RPMI8226 (cell line): ENCODE results near the gene DEK.
"Not testable (repeated sequence)": the region's sequence is repeated elsewhere in the genome, so short reads cannot be mapped to it uniquely, and the experiment has no call there.

Source experiments
- DNase-seq: peaks from one replicate; pipeline ENCODE4 v3.0.0-alpha.2; 2015

The DEK gene

DNA sequence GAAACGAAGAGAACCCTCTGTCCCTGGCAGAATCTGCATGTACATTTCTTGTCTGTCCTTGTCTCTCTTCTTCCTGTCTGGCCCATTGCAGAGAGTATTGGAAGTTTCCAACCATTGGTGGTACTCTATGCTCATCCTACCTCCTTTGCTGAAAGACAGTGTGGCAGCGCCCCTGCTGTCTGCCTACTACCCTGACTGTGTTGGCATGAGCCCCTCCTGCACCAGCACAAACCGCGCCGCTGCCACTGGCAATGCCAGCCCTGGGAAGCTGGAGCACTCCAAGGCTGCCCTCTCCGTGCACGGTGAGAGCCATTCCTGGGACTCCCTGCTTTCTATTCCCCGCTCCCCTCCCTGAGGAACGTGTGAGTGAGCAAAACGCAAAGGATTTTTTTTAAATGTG is 76.6 kb downstream of the DEK start:
- no peak for DNase-seq

GRCh38 chr6:18186540-18187250 is 77.6 kb downstream of the DEK start:
- DNase-seq = no peak

DNA sequence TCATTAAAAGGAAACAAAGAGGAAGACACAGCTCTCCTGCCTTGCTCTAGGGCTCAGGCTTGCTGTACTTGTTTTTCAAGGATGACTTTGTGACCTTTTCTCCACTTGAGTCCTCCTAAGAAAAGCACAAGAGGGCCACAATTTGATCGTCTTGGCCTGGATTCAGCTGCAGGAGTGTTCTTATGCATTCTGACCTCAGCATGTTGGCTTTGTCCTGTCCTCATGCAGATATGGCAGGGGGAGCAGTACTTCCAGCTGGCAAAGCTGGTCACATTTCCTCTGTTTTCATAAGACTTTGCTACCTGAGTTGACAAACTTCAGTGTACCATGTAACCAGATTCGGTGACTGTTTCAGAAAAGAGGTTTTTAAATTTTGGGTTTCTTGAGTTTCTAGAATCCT is 78.3 kb downstream of the DEK start:
- DNase-seq = no peak

DNA sequence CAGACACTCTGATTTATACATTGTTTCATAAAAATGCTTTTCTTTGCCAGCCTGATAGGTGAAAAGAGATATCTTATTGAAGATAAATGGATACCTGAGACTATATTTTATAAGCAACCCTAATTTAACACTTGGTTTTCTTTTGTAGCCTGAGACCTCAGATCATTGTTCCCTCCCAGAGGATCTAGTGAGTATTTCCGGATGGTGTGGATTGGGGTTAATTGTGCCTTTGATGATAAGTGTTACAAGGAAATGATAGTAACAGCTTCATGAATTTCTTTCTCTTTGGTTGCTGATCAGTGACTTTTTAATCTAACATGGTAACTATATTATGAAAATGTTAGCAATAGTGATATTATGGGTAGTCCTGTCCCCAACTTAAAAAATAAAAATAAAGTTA is 78.7 kb downstream of the DEK start:
- no peak for DNase-seq

DNA sequence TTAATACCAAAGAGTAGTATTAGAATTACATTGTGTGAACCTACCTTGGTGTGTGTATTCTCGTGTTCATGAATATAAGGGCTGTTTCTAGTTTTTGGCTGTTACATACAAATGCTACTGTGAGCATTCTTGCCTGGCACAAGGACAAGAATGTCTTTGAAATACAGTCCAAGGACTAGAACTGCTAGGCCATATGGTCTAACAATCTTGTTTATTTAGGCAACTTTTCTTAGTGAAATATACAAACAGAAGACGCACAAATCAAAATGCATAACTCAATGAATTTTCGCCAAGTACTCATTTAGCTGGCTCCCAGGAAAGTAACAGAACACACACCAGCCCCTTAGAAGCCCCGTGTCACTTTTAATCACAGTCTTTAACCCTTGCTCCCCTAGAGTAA is 80.6 kb downstream of the DEK start:
- DNase-seq = no peak

- no peak for DNase-seq
Observed at GRCh38 chr6:18182568-18182967, 81.8 kb downstream of the DEK start.

DNA sequence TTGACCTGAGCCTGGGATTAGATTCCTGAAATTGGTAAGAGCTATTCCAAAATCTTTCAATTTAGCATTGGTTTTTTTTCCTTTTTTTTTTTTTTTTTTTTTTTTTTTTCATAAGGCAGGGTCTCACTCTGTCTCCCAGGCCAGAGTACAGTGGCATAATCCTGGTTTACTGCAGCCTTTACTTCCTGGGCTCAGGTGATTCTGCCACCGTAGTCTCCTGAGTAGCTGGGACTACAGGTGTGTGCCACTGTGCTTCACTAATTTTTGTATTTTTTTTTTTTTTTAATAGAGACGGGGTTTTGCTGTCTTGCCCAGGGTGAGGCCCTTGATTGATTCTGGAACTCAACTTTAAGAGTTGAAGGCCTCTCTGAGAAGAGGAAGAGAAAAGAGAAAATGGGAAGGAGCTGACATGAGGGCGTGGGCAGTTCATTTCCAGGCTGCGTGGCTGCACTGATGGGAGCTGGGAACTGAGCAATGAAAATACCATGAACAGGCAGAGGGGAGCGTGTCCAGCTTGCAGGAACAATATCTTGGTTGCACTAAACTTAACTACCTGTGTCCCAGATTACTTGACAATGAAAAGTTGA is 84.5 kb downstream of the DEK start:
- DNase-seq = no peak

GRCh38 chr6:18178960-18179615 is 85.2 kb downstream of the DEK start:
- no peak for DNase-seq

DNA sequence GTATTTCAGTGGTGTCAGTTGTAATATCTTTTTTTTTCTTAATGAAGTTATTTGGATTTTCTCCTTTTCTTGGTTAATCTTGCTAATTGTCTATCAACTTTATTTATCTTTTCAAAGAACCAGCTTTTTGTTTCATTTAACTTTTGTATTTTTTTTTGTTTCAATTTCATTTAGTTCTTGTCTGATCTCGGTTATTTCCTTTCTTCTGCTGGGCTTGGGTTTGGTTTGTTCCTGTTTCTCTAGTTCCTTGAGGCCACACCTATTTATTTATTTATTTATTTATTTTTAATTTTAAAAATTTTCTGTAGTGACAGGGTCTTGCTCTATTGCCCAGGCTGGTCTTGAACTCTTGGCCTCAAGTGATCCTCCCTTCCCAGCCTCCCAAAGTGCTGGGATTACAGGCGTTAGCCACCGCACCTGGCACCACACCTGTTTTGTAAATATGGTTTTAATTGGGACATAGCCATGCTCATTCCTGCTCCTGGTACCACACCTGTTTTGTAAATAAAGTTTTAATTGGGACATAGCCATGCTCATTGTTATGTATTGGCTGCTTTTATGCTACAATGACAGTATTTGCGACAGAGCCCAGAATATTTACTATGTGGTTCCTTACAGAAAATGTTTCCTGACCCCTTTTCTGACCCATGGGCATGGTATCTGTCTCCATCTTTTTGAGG is 86.9 kb downstream of the DEK start:
- DNase-seq = no peak

GRCh38 chr6:18176198-18176597 is 88.1 kb downstream of the DEK start:
- DNase-seq = not testable (repeated sequence)
